GM23338 (cell line): Measurements from ENCODE around the gene EDEM3. TPM values are rescaled to one million over a fixed set of nuclear protein-coding genes. Genes with fewer than 3 reads are reported as not detected.

Experiments
- ATAC-seq: fragments of 200-7000 bp; cut with Tn5 transposase; 3 replicates; pipeline ENCODE4 v1.9.1; 2020
- DNase-seq: peaks from one replicate; pipeline ENCODE4 v3.0.0-alpha.2; 2015; ENCODE audit warnings: low spot score
- H2AFZ ChIP-seq: fragments of 200-600 bp; sonication (generic); 2 replicates; pipeline ENCODE4 v1.8.0; 2016; ENCODE audit warnings: antibody characterized with exemption, mild to moderate bottlenecking, moderate library complexity
- H3F3A ChIP-seq: fragments of 200-600 bp; sonication (generic); replicated peaks from 2 replicates; pipeline ENCODE4 v1.8.0; 2017; ENCODE audit warnings: antibody characterized with exemption, mixed run types, low read depth
- H3K27ac ChIP-seq: fragments of 200-600 bp; sonication (generic); 2 replicates; pipeline ENCODE4 v1.6.1; 2016; ENCODE audit warnings: low read depth
- H3K27me3 ChIP-seq: fragments of 200-600 bp; sonication (generic); 2 replicates; pipeline ENCODE4 v1.8.0; 2016; ENCODE audit warnings: mild to moderate bottlenecking, mixed run types, moderate library complexity; ENCODE audit not compliant: insufficient read depth
- H3K36me3 ChIP-seq: fragments of 200-600 bp; sonication (generic); 2 replicates; pipeline ENCODE4 v1.8.0; 2016; ENCODE audit warnings: mild to moderate bottlenecking; ENCODE audit not compliant: insufficient read depth
- H3K4me1 ChIP-seq: fragments of 200-600 bp; sonication (generic); 2 replicates; pipeline ENCODE4 v1.8.0; 2016; ENCODE audit warnings: mild to moderate bottlenecking, moderate library complexity; ENCODE audit not compliant: insufficient read depth
- H3K4me2 ChIP-seq: fragments of 200-600 bp; sonication (generic); 2 replicates; pipeline ENCODE4 v1.7.1; 2017; ENCODE audit warnings: mixed run types
- H3K4me3 ChIP-seq: fragments of 200-600 bp; sonication (generic); 2 replicates; pipeline ENCODE4 v1.6.1; 2016; ENCODE audit warnings: mixed run types
- H3K79me2 ChIP-seq: fragments of 200-600 bp; sonication (generic); replicated peaks from 2 replicates; pipeline ENCODE4 v1.8.0; 2017; ENCODE audit warnings: mild to moderate bottlenecking; ENCODE audit not compliant: insufficient read depth
- H3K9me2 ChIP-seq: fragments of 200-600 bp; sonication (generic); 2 replicates; pipeline ENCODE4 v1.8.0; 2017; ENCODE audit not compliant: insufficient read depth
- H4K20me1 ChIP-seq: fragments of 200-600 bp; sonication (generic); replicated peaks from 2 replicates; pipeline ENCODE4 v1.8.0; 2017; ENCODE audit warnings: mild to moderate bottlenecking; ENCODE audit not compliant: insufficient read depth
- H3K27ac Mint-ChIP-seq: 2 replicates; pipeline ENCODE4 v1.8.0; 2020; ENCODE audit warnings: inconsistent platforms, mild to moderate bottlenecking, moderate library complexity, mixed read lengths
- H3K27me3 Mint-ChIP-seq: 3 replicates; pipeline ENCODE4 v1.8.0; 2022; ENCODE audit warnings: low read depth, mild to moderate bottlenecking, moderate library complexity, mixed read lengths, inconsistent platforms; ENCODE audit not compliant: insufficient read depth, poor library complexity
- H3K36me3 Mint-ChIP-seq: 3 replicates; pipeline ENCODE4 v1.8.0; 2021; ENCODE audit warnings: low read depth, mild to moderate bottlenecking, inconsistent platforms, moderate library complexity, mixed read lengths
- H3K4me1 Mint-ChIP-seq: 3 replicates; pipeline ENCODE4 v1.8.0; 2020; ENCODE audit warnings: mild to moderate bottlenecking, inconsistent platforms, mixed read lengths
- H3K4me3 Mint-ChIP-seq: 3 replicates; pipeline ENCODE4 v1.8.0; 2021; ENCODE audit warnings: moderate library complexity, mild to moderate bottlenecking, inconsistent platforms, mixed read lengths
- H3K9me3 Mint-ChIP-seq: 3 replicates; pipeline ENCODE4 v1.8.0; 2020; ENCODE audit warnings: moderate library complexity, mild to moderate bottlenecking, inconsistent platforms, mixed read lengths
- ZNF331 ChIP-seq: fragments of 250-450 bp; sonication (Bioruptor Pico); IDR thresholded peaks from 2 replicates; pipeline ENCODE4 v1.5.0; 2020; ENCODE audit warnings: low read depth, mild to moderate bottlenecking, moderate library complexity
- polyA plus RNA-seq: library from polyadenylated mRNA; unstranded; fragments of >200 nt; fragmentation: Nextera tagmentation; extraction: Ambion mirVana; gene quantifications from 2 replicates; pipeline ENCODE4 v1.2.1, GENCODE V29; 2016
- total RNA-seq: library from RNA; depleted of rRNA; stranded (reverse); fragments of >200 nt; shearing (Covaris generic); gene quantifications from 2 replicates; pipeline ENCODE4 v1.2.3, GENCODE V29; 2014
- TF ChIP-seq, protein P1 (sequence below): fragments of 250-450 bp; sonication (Bioruptor Pico); IDR thresholded peaks from 2 replicates; pipeline ENCODE4 v1.5.0; 2020; ENCODE audit warnings: mild to moderate bottlenecking, moderate library complexity
- TF ChIP-seq, protein P2 (sequence below), 2 experiments: fragments of 200-600 bp in 1 of 2; sonication (generic) in 1 of 2; conservative IDR thresholded peaks; 2 replicates each; pipeline versions ENCODE4 v1.5.1 to v1.6.1; 2016 to 2017; ENCODE audit warnings: antibody characterized with exemption in 2 of 2, low read depth in 2 of 2, mild to moderate bottlenecking in 2 of 2, moderate library complexity in 1 of 2

The EDEM3 gene
- total and polyA plus RNA-seq, 2 experiments from 2014 or later = 4.8 to 11.5 TPM

GRCh38 chr1:184691719-184692324 lies 62.8 kb downstream of the EDEM3 start:
- no peak overlapping the region for H3K4me3 ChIP-seq
- peaks cover 13% of the 10 kb centered on the region for H3K4me1 ChIP-seq
- H3K9me3 Mint-ChIP-seq = no peaks in the 10 kb centered on the region
- no peaks in the 10 kb centered on the region for H3F3A ChIP-seq
- ATAC-seq = peak; percentile 54
- H3K4me3 Mint-ChIP-seq = no peak overlapping the region
- H3K36me3 Mint-ChIP-seq = no peaks in the 10 kb centered on the region
- no peak overlapping the region for H3K4me2 ChIP-seq
- H3K27me3 ChIP-seq = no peaks in the 10 kb centered on the region
- no peak overlapping the region for H3K27ac ChIP-seq
- DNase-seq = peak; percentile 74
- no peak overlapping the region for H2AFZ ChIP-seq
- H3K36me3 ChIP-seq = no peaks in the 10 kb centered on the region
- H3K9me2 ChIP-seq = no peaks in the 10 kb centered on the region
- TF ChIP-seq, protein P1, sequence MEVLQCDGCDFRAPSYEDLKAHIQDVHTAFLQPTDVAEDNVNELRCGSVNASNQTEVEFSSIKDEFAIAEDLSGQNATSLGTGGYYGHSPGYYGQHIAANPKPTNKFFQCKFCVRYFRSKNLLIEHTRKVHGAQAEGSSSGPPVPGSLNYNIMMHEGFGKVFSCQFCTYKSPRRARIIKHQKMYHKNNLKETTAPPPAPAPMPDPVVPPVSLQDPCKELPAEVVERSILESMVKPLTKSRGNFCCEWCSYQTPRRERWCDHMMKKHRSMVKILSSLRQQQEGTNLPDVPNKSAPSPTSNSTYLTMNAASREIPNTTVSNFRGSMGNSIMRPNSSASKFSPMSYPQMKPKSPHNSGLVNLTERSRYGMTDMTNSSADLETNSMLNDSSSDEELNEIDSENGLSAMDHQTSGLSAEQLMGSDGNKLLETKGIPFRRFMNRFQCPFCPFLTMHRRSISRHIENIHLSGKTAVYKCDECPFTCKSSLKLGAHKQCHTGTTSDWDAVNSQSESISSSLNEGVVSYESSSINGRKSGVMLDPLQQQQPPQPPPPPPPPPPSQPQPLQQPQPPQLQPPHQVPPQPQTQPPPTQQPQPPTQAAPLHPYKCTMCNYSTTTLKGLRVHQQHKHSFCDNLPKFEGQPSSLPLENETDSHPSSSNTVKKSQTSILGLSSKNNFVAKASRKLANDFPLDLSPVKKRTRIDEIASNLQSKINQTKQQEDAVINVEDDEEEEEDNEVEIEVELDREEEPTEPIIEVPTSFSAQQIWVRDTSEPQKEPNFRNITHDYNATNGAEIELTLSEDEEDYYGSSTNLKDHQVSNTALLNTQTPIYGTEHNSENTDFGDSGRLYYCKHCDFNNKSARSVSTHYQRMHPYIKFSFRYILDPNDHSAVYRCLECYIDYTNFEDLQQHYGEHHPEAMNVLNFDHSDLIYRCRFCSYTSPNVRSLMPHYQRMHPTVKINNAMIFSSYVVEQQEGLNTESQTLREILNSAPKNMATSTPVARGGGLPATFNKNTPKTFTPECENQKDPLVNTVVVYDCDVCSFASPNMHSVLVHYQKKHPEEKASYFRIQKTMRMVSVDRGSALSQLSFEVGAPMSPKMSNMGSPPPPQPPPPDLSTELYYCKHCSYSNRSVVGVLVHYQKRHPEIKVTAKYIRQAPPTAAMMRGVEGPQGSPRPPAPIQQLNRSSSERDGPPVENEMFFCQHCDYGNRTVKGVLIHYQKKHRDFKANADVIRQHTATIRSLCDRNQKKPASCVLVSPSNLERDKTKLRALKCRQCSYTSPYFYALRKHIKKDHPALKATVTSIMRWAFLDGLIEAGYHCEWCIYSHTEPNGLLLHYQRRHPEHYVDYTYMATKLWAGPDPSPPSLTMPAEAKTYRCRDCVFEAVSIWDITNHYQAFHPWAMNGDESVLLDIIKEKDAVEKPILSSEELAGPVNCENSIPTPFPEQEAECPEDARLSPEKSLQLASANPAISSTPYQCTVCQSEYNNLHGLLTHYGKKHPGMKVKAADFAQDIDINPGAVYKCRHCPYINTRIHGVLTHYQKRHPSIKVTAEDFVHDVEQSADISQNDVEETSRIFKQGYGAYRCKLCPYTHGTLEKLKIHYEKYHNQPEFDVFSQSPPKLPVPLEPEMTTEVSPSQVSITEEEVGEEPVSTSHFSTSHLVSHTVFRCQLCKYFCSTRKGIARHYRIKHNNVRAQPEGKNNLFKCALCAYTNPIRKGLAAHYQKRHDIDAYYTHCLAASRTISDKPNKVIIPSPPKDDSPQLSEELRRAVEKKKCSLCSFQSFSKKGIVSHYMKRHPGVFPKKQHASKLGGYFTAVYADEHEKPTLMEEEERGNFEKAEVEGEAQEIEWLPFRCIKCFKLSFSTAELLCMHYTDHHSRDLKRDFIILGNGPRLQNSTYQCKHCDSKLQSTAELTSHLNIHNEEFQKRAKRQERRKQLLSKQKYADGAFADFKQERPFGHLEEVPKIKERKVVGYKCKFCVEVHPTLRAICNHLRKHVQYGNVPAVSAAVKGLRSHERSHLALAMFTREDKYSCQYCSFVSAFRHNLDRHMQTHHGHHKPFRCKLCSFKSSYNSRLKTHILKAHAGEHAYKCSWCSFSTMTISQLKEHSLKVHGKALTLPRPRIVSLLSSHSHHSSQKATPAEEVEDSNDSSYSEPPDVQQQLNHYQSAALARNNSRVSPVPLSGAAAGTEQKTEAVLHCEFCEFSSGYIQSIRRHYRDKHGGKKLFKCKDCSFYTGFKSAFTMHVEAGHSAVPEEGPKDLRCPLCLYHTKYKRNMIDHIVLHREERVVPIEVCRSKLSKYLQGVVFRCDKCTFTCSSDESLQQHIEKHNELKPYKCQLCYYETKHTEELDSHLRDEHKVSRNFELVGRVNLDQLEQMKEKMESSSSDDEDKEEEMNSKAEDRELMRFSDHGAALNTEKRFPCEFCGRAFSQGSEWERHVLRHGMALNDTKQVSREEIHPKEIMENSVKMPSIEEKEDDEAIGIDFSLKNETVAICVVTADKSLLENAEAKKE (CRISPR knock-in tag) = no peak
- no peak for TF ChIP-seq ZNF331 (CRISPR knock-in tag)
- TF ChIP-seq, protein P2, sequence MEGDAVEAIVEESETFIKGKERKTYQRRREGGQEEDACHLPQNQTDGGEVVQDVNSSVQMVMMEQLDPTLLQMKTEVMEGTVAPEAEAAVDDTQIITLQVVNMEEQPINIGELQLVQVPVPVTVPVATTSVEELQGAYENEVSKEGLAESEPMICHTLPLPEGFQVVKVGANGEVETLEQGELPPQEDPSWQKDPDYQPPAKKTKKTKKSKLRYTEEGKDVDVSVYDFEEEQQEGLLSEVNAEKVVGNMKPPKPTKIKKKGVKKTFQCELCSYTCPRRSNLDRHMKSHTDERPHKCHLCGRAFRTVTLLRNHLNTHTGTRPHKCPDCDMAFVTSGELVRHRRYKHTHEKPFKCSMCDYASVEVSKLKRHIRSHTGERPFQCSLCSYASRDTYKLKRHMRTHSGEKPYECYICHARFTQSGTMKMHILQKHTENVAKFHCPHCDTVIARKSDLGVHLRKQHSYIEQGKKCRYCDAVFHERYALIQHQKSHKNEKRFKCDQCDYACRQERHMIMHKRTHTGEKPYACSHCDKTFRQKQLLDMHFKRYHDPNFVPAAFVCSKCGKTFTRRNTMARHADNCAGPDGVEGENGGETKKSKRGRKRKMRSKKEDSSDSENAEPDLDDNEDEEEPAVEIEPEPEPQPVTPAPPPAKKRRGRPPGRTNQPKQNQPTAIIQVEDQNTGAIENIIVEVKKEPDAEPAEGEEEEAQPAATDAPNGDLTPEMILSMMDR (conservative IDR thresholded peaks at IDR 0.05; ENCODE audit: low read depth in 2 of 2) = peak; percentile 87 to 98
- H3K4me1 Mint-ChIP-seq = peaks cover 17% of the 10 kb centered on the region
- no peak overlapping the region for H3K27ac Mint-ChIP-seq
- no peaks in the 10 kb centered on the region for H3K79me2 ChIP-seq
- no peaks in the 10 kb centered on the region for H4K20me1 ChIP-seq
- no peaks in the 10 kb centered on the region for H3K27me3 Mint-ChIP-seq
